Measurements from ENCODE around the gene FNDC3A.

The FNDC3A gene

GRCh38 chr13:49044008-49044407 lies 68.3 kb downstream of the FNDC3A start:
- Histone ChIP-seq H2AFZ (no peak overlapping the region), H3K4me1 (no peaks in the 10 kb centered on the region), H3K27ac (no peak overlapping the region), H3K36me3 (ENCODE audit: control insufficient read depth, insufficient read depth, low read length) (no peaks in the 10 kb centered on the region), H3K79me2 (no peaks in the 10 kb centered on the region), H3K4me2 (ENCODE audit: low read length) (no peak overlapping the region), H3K9me3 (ENCODE audit: control insufficient read depth, low read length) (no peaks in the 10 kb centered on the region), H3K9ac (no peak overlapping the region), H3K4me3 (ENCODE audit: low read depth, low read length) (no peak overlapping the region), H3K27me3 (ENCODE audit: control insufficient read depth, insufficient read depth, low read length) (no peaks in the 10 kb centered on the region)
- no peak for TF ChIP-seq CTCF (IDR thresholded peaks at IDR 0.05)

GRCh38 chr13:49044836-49045235 lies 69.1 kb downstream of the FNDC3A start:
- Histone ChIP-seq H3K4me2 (ENCODE audit: low read length) (no peak overlapping the region), H3K36me3 (ENCODE audit: control insufficient read depth, insufficient read depth, low read length) (no peaks in the 10 kb centered on the region), H3K9me3 (ENCODE audit: control insufficient read depth, low read length) (no peaks in the 10 kb centered on the region), H3K79me2 (no peaks in the 10 kb centered on the region), H3K4me3 (ENCODE audit: low read depth, low read length) (no peak overlapping the region), H3K9ac (no peak overlapping the region), H3K27ac (no peak overlapping the region), H3K4me1 (no peaks in the 10 kb centered on the region), H2AFZ (no peak overlapping the region), H3K27me3 (ENCODE audit: control insufficient read depth, insufficient read depth, low read length) (no peaks in the 10 kb centered on the region)
- TF ChIP-seq CTCF (IDR thresholded peaks at IDR 0.05): no peak

GRCh38 chr13:49046002-49046401 lies 70.3 kb downstream of the FNDC3A start:
- no peaks in the 10 kb centered on the region for H3K9me3 ChIP-seq (ENCODE audit: control insufficient read depth, low read length)

GRCh38 chr13:49046519-49046918 lies 70.8 kb downstream of the FNDC3A start:
- Histone ChIP-seq H3K27ac (no peak overlapping the region), H3K4me1 (no peaks in the 10 kb centered on the region), H3K9me3 (ENCODE audit: control insufficient read depth, low read length) (no peaks in the 10 kb centered on the region), H3K9ac (no peak overlapping the region), H3K79me2 (no peaks in the 10 kb centered on the region), H2AFZ (no peak overlapping the region), H3K4me3 (ENCODE audit: low read depth, low read length) (no peak overlapping the region), H3K4me2 (ENCODE audit: low read length) (no peak overlapping the region), H3K36me3 (ENCODE audit: control insufficient read depth, insufficient read depth, low read length) (no peaks in the 10 kb centered on the region), H3K27me3 (ENCODE audit: control insufficient read depth, insufficient read depth, low read length) (no peaks in the 10 kb centered on the region)
- no peak for TF ChIP-seq CTCF (IDR thresholded peaks at IDR 0.05)

More at GRCh38 chr13:49046002-49046401, 70.3 kb downstream of the FNDC3A start:
- Histone ChIP-seq H3K4me1 (no peaks in the 10 kb centered on the region), H3K79me2 (no peaks in the 10 kb centered on the region), H3K4me3 (ENCODE audit: low read depth, low read length) (no peak overlapping the region), H3K36me3 (ENCODE audit: control insufficient read depth, insufficient read depth, low read length) (no peaks in the 10 kb centered on the region), H3K27me3 (ENCODE audit: control insufficient read depth, insufficient read depth, low read length) (no peaks in the 10 kb centered on the region), H3K4me2 (ENCODE audit: low read length) (no peak overlapping the region), H3K27ac (no peak overlapping the region), H3K9ac (no peak overlapping the region), H2AFZ (no peak overlapping the region)
- TF ChIP-seq CTCF (IDR thresholded peaks at IDR 0.05): no peak

GRCh38 chr13:49052813-49053212 lies 77.1 kb downstream of the FNDC3A start:
- Histone ChIP-seq H3K9me3 (ENCODE audit: control insufficient read depth, low read length) (no peaks in the 10 kb centered on the region), H2AFZ (no peak overlapping the region), H3K27me3 (ENCODE audit: control insufficient read depth, insufficient read depth, low read length) (no peaks in the 10 kb centered on the region), H3K4me2 (ENCODE audit: low read length) (no peak overlapping the region), H3K4me1 (no peaks in the 10 kb centered on the region), H3K36me3 (ENCODE audit: control insufficient read depth, insufficient read depth, low read length) (no peaks in the 10 kb centered on the region), H3K4me3 (ENCODE audit: low read depth, low read length) (no peak overlapping the region), H3K27ac (no peak overlapping the region), H3K9ac (no peak overlapping the region), H3K79me2 (no peaks in the 10 kb centered on the region)
- TF ChIP-seq CTCF (IDR thresholded peaks at IDR 0.05): no peak
